SK-N-SH treated with all-trans-retinoic acid at 6 μM for 48 hours (cell line): ENCODE data around the gene MLKL.

Source experiments
- ATAC-seq: fragments of 200-7000 bp; cut with Tn5 transposase; 3 replicates; pipeline ENCODE4 v1.9.1; 2020; ENCODE audit warnings: mild to moderate bottlenecking, moderate library complexity
- ARNTL ChIP-seq: fragments of 450-650 bp; formaldehyde crosslinking; IDR thresholded peaks from 2 replicates; pipeline ENCODE4 v1.5.0; 2020; ENCODE audit warnings: low read depth, mild to moderate bottlenecking, moderate library complexity, borderline replicate concordance
- BACH2 ChIP-seq: fragments of 250-450 bp; sonication (Bioruptor Pico); IDR thresholded peaks from 2 replicates; pipeline ENCODE4 v1.9.0; 2021; ENCODE audit warnings: mild to moderate bottlenecking, borderline replicate concordance
- CREB5 ChIP-seq: fragments of 250-450 bp; sonication (Bioruptor Pico); IDR thresholded peaks from 2 replicates; pipeline ENCODE4 v1.5.1; 2020; ENCODE audit warnings: low read depth, mild to moderate bottlenecking, moderate library complexity
- CSDC2 ChIP-seq: fragments of 250-450 bp; sonication (Bioruptor Pico); IDR thresholded peaks from 2 replicates; pipeline ENCODE4 v1.5.0; 2020; ENCODE audit warnings: mild to moderate bottlenecking, moderate library complexity
- ESRRG ChIP-seq: fragments of 250-450 bp; sonication (Bioruptor Pico); IDR thresholded peaks from 2 replicates; pipeline ENCODE4 v1.6.1; 2021; ENCODE audit warnings: mild to moderate bottlenecking
- GLIS3 ChIP-seq: fragments of 250-450 bp; sonication (Bioruptor Pico); IDR thresholded peaks from 2 replicates; pipeline ENCODE4 v1.5.0; 2020; ENCODE audit warnings: mild to moderate bottlenecking, moderate library complexity
- ISL1 ChIP-seq: fragments of 250-450 bp; sonication (Bioruptor Pico); IDR thresholded peaks from 2 replicates; pipeline ENCODE4 v2.1.2; 2022; ENCODE audit warnings: mild to moderate bottlenecking, moderate library complexity
- OSR1 ChIP-seq: fragments of 250-450 bp; sonication (Bioruptor Pico); IDR thresholded peaks from 2 replicates; pipeline ENCODE4 v1.8.0; 2022; ENCODE audit warnings: moderate library complexity, mild to moderate bottlenecking, inconsistent platforms
- PATZ1 ChIP-seq: fragments of 250-450 bp; sonication (Bioruptor Pico); IDR thresholded peaks from 2 replicates; pipeline ENCODE4 v1.8.0; 2020; ENCODE audit warnings: mild to moderate bottlenecking, moderate library complexity, borderline replicate concordance
- POU6F1 ChIP-seq: fragments of 250-450 bp; sonication (Bioruptor Pico); IDR thresholded peaks from 2 replicates; pipeline ENCODE4 v1.8.0; 2021; ENCODE audit warnings: low read depth, mild to moderate bottlenecking, moderate library complexity, borderline replicate concordance
- PPARA ChIP-seq: fragments of 250-450 bp; sonication (Bioruptor Pico); IDR thresholded peaks from 2 replicates; pipeline ENCODE4 v1.5.0; 2020; ENCODE audit warnings: mild to moderate bottlenecking, borderline replicate concordance
- RARB ChIP-seq: fragments of 250-450 bp; sonication (Bioruptor Pico); IDR thresholded peaks from 2 replicates; pipeline ENCODE4 v1.8.0; 2021; ENCODE audit warnings: mild to moderate bottlenecking, moderate library complexity
- SNAI2 ChIP-seq: fragments of 250-450 bp; sonication (Bioruptor Pico); IDR thresholded peaks from 2 replicates; pipeline ENCODE4 v1.5.0; 2020; ENCODE audit warnings: mild to moderate bottlenecking, moderate library complexity
- TCF4 ChIP-seq: fragments of 250-450 bp; sonication (Bioruptor Pico); IDR thresholded peaks from 2 replicates; pipeline ENCODE4 v1.8.0; 2021; ENCODE audit warnings: mild to moderate bottlenecking, moderate library complexity, borderline replicate concordance
- TOX ChIP-seq: fragments of 250-450 bp; sonication (Bioruptor Pico); IDR thresholded peaks from 2 replicates; pipeline ENCODE4 v1.8.0; 2021; ENCODE audit warnings: mild to moderate bottlenecking, moderate library complexity, borderline replicate concordance
- TSHZ2 ChIP-seq: fragments of 250-450 bp; sonication (Bioruptor Pico); IDR thresholded peaks from 2 replicates; pipeline ENCODE4 v1.5.0; 2020; ENCODE audit warnings: mild to moderate bottlenecking, moderate library complexity
- ZC3H10 ChIP-seq: fragments of 250-450 bp; sonication (Bioruptor Pico); IDR thresholded peaks from 2 replicates; pipeline ENCODE4 v1.5.1; 2021; ENCODE audit warnings: mild to moderate bottlenecking, moderate library complexity
- ZFP3 ChIP-seq: fragments of 250-450 bp; sonication (Bioruptor Pico); IDR thresholded peaks from 2 replicates; pipeline ENCODE4 v1.5.0; 2020; ENCODE audit warnings: mild to moderate bottlenecking, moderate library complexity
- ZFP30 ChIP-seq: fragments of 450-650 bp; formaldehyde crosslinking; IDR thresholded peaks from 2 replicates; pipeline ENCODE4 v1.5.0; 2022; ENCODE audit warnings: mild to moderate bottlenecking, moderate library complexity
- ZNF565 ChIP-seq: fragments of 450-650 bp; formaldehyde crosslinking; conservative IDR thresholded peaks from 2 replicates; pipeline ENCODE4 v1.5.0; 2020; ENCODE audit warnings: low read depth, mild to moderate bottlenecking, moderate library complexity
- ZNF70 ChIP-seq: fragments of 450-650 bp; formaldehyde crosslinking; IDR thresholded peaks from 2 replicates; pipeline ENCODE4 v1.5.0; 2020; ENCODE audit warnings: mild to moderate bottlenecking, moderate library complexity
- ZNF8 ChIP-seq: fragments of 450-650 bp; formaldehyde crosslinking; IDR thresholded peaks from 2 replicates; pipeline ENCODE4 v1.5.0; 2020; ENCODE audit warnings: mild to moderate bottlenecking, moderate library complexity

MLKL gene

GRCh38 chr16:74740795-74741304 is 40.2 kb upstream of the MLKL start:
- TF ChIP-seq SNAI2 (CRISPR knock-in tag) (no peak), ZFP3 (no peak), POU6F1 (CRISPR knock-in tag) (no peak), ZNF70 (no peak), ARNTL (no peak), PPARA (CRISPR knock-in tag) (no peak), BACH2 (CRISPR knock-in tag) (no peak), ZNF565 (CRISPR knock-in tag) (no peak), GLIS3 (no peak), TCF4 (CRISPR knock-in tag) (no peak), CREB5 (CRISPR knock-in tag) (no peak), ISL1 (CRISPR knock-in tag) (no peak)
- ATAC-seq = no peak

- no peak for ATAC-seq
- TF ChIP-seq ZNF8 (CRISPR knock-in tag) (no peak), ARNTL (no peak), OSR1 (no peak), TOX (CRISPR knock-in tag) (no peak), RARB (no peak), PATZ1 (CRISPR knock-in tag) (no peak), TSHZ2 (CRISPR knock-in tag) (no peak), ZNF565 (CRISPR knock-in tag) (no peak), TCF4 (CRISPR knock-in tag) (no peak), PPARA (CRISPR knock-in tag) (no peak), ZFP3 (no peak), ZC3H10 (no peak), BACH2 (CRISPR knock-in tag) (no peak), ESRRG (CRISPR knock-in tag) (no peak), ZNF70 (no peak), GLIS3 (no peak), CREB5 (CRISPR knock-in tag) (no peak), SNAI2 (CRISPR knock-in tag) (no peak), ISL1 (CRISPR knock-in tag) (no peak)
- TF ChIP-seq, all 23 proteins: peak for 0
Measured at GRCh38 chr16:74739275-74739674, 38.6 kb upstream of the MLKL start.

- no peak for ATAC-seq
- TF ChIP-seq TOX (CRISPR knock-in tag) = no peak
- no peak for TF ChIP-seq ARNTL
- no peak for TF ChIP-seq ISL1 (CRISPR knock-in tag)
- TF ChIP-seq ZNF70 = no peak
- no peak for TF ChIP-seq TCF4 (CRISPR knock-in tag)
- TF ChIP-seq GLIS3 = no peak
- no peak for TF ChIP-seq RARB
- no peak for TF ChIP-seq CREB5 (CRISPR knock-in tag)
- no peak for TF ChIP-seq ZC3H10
- no peak for TF ChIP-seq ZFP3
- no peak for TF ChIP-seq ZNF565 (CRISPR knock-in tag)
- no peak for TF ChIP-seq ZNF8 (CRISPR knock-in tag)
- no peak for TF ChIP-seq OSR1
- no peak for TF ChIP-seq TSHZ2 (CRISPR knock-in tag)
- no peak for TF ChIP-seq ZFP30
- no peak for TF ChIP-seq SNAI2 (CRISPR knock-in tag)
- no peak for TF ChIP-seq CSDC2 (CRISPR knock-in tag)
- no peak for TF ChIP-seq BACH2 (CRISPR knock-in tag)
Measured at GRCh38 chr16:74738816-74739215, 38.2 kb upstream of the MLKL start.
